D721Med (cell line): ENCODE measurements around the gene HECW1.
"Not testable (repeated sequence)": the region's sequence is repeated elsewhere in the genome, so short reads cannot be mapped to it uniquely, and the experiment has no call there.

Experiments
- DNase-seq: peaks from one replicate; pipeline ENCODE4 v3.0.0; 2011; ENCODE audit warnings: low spot score; ENCODE audit not compliant: insufficient read length
- FAIRE-seq: peaks from 2 replicates; lab custom pipeline; 2011; peaks lifted over from hg19 to GRCh38; lab: Jason Lieb, UNC
- CTCF ChIP-seq: IDR thresholded peaks from 2 replicates; pipeline ENCODE4 v1.5.1; 2012; ENCODE audit warnings: mild to moderate bottlenecking, control low read depth; ENCODE audit not compliant: insufficient read depth; ENCODE audit errors: missing control alignments

Gene HECW1

GRCh38 chr7:43217055-43217454 is 104.6 kb downstream of the HECW1 start:
- no peak for DNase-seq
- no peak for TF ChIP-seq CTCF
- FAIRE-seq, result no peak

GRCh38 chr7:43218901-43219300 is 106.5 kb downstream of the HECW1 start:
- FAIRE-seq, DNase-seq: not testable (repeated sequence)

- FAIRE-seq (no peak), DNase-seq (no peak)
- no peak for TF ChIP-seq CTCF
Measured at GRCh38 chr7:43220250-43220649, 107.8 kb downstream of the HECW1 start.

- DNase-seq (no peak), FAIRE-seq (no peak)
- no peak for TF ChIP-seq CTCF
Measured at GRCh38 chr7:43220742-43221141, 108.3 kb downstream of the HECW1 start.

GRCh38 chr7:43229801-43230200 is 117.4 kb downstream of the HECW1 start:
- DNase-seq, result no peak
- no peak for TF ChIP-seq CTCF
- FAIRE-seq, result no peak

GRCh38 chr7:43232366-43232765 is 119.9 kb downstream of the HECW1 start:
- DNase-seq, result no peak
- TF ChIP-seq CTCF, result no peak
- FAIRE-seq, result no peak

- FAIRE-seq, result no peak
- TF ChIP-seq CTCF, result no peak
- DNase-seq, result no peak
Measured at GRCh38 chr7:43234073-43234472, 121.6 kb downstream of the HECW1 start.

- TF ChIP-seq CTCF, result no peak
- DNase-seq (no peak), FAIRE-seq (no peak)
Measured at GRCh38 chr7:43234968-43235367, 122.5 kb downstream of the HECW1 start.
